HepG2 (cell line): Measurements from ENCODE around the gene TUT4. TPM values are rescaled to one million over a fixed set of nuclear protein-coding genes. Genes with fewer than 3 reads are reported as not detected.

Experiments
- ATAC-seq: fragments of 200-7000 bp; cut with Tn5 transposase; 3 replicates; pipeline ENCODE4 v1.9.1; 2020; ENCODE audit warnings: mild to moderate bottlenecking, moderate library complexity
- BruUV-seq: library from RNA; stranded (reverse); fragments of 400-500 nt; replicated peaks from 2 replicates; lab custom pipeline; 2021; lab: Mats Ljungman, UMichigan
- CTCF ChIA-PET: fragments of 300-600 bp; formaldehyde crosslinking; extraction: SDS; loops from one replicate; lab custom pipeline; 2021; ENCODE audit warnings: low total read pairs, inconsistent platforms, low intra/inter-chr PET ratio; lab: Yijun Ruan, JAX
- POLR2A ChIA-PET: fragments of 350-600 bp; sonication (Branson Sonifier 250); formaldehyde crosslinking; loops from one replicate; lab custom pipeline; 2020; ENCODE audit warnings: antibody characterized with exemption, inconsistent platforms; lab: Yijun Ruan, JAX
- DNase-seq: peaks from one replicate; pipeline ENCODE4 v3.0.0-alpha.2; 2015; ENCODE audit warnings: low spot score
- FAIRE-seq: peaks from 3 replicates; lab custom pipeline; 2011; peaks lifted over from hg19 to GRCh38; lab: Jason Lieb, UNC
- H2AFZ ChIP-seq: one replicate; pipeline ENCODE4 v1.6.1; 2011; ENCODE audit warnings: low read length, inconsistent platforms
- H3K27ac ChIP-seq: fragments of 300-600 bp; 3 replicates; pipeline ENCODE4 v1.8.0; 2011; ENCODE audit warnings: mixed run types, mild to moderate bottlenecking, mixed read lengths, low read length, inconsistent platforms; ENCODE audit not compliant: insufficient read depth; ENCODE audit errors: extremely low read length
- H3K27me3 ChIP-seq, 2 experiments: fragments of 200-600 bp in 1 of 2; 2 replicates in 1 of 2; 3 replicates in 1 of 2; pipeline versions ENCODE4 v1.6.0 to v1.8.0; 2011; ENCODE audit warnings: low read length in 2 of 2, mild to moderate bottlenecking in 2 of 2, moderate library complexity in 2 of 2, inconsistent platforms in 1 of 2; ENCODE audit not compliant: insufficient read depth in 2 of 2, control insufficient read depth in 1 of 2
- H3K36me3 ChIP-seq, 2 experiments: fragments of 200-600 bp in 1 of 2; replicated peaks in 1 of 2; 2 replicates in 1 of 2; 3 replicates in 1 of 2; pipeline versions ENCODE4 v1.5.1 to v1.8.0; 2011; ENCODE audit warnings: low read length in 2 of 2, inconsistent platforms in 1 of 2; ENCODE audit not compliant: insufficient read depth in 2 of 2, control insufficient read depth in 1 of 2
- H3K4me1 ChIP-seq: 2 replicates; pipeline ENCODE4 v1.5.1; 2012; ENCODE audit warnings: low read length, inconsistent platforms; ENCODE audit not compliant: insufficient read depth
- H3K4me2 ChIP-seq: 2 replicates; pipeline ENCODE4 v1.6.0; 2011; ENCODE audit warnings: low read depth, low read length, inconsistent platforms
- H3K4me3 ChIP-seq, 3 experiments: fragments of 200-600 bp in 1 of 3; sonication (generic), shearing (Covaris generic) in 1 of 3; replicated peaks in 1 of 3; 2 replicates each; pipeline ENCODE4 v1.5.1; 2011 to 2016; ENCODE audit warnings: low read length in 3 of 3, inconsistent platforms in 2 of 3, low read depth in 2 of 3, mild to moderate bottlenecking in 2 of 3, control low read depth in 1 of 3, mixed read lengths in 1 of 3; ENCODE audit not compliant: insufficient read depth in 1 of 3
- H3K79me2 ChIP-seq: one replicate; pipeline ENCODE4 v1.6.1; 2011; ENCODE audit warnings: low read length, inconsistent platforms; ENCODE audit not compliant: insufficient read depth
- H3K9ac ChIP-seq: 2 replicates; pipeline ENCODE4 v1.6.0; 2011; ENCODE audit warnings: mild to moderate bottlenecking, low read depth, low read length, inconsistent platforms; ENCODE audit not compliant: insufficient read depth
- H3K9me3 ChIP-seq: 2 replicates; pipeline ENCODE4 v1.5.1; 2012; ENCODE audit warnings: mild to moderate bottlenecking, low read length
- H4K20me1 ChIP-seq: 2 replicates; pipeline ENCODE4 v1.6.0; 2011; ENCODE audit warnings: inconsistent platforms, mild to moderate bottlenecking, low read length, moderate library complexity; ENCODE audit not compliant: insufficient read depth
- DR1 ChIP-seq: sonication (generic); formaldehyde crosslinking; IDR thresholded peaks from 2 replicates; pipeline ENCODE4 v1.8.0; 2021; ENCODE audit warnings: mild to moderate bottlenecking, missing genetic modification reagents, inconsistent platforms
- HDAC2 ChIP-seq: sonication (generic); formaldehyde crosslinking; IDR thresholded peaks from 2 replicates; pipeline ENCODE4 v1.4.0; 2020; ENCODE audit warnings: missing genetic modification reagents
- LCORL ChIP-seq, 2 experiments: fragments of 450-650 bp in 1 of 2; sonication (generic) in 1 of 2; formaldehyde crosslinking in 1 of 2; IDR thresholded peaks; 2 replicates each; pipeline versions ENCODE4 v1.5.0 to v1.6.1; 2017 to 2020; ENCODE audit warnings: antibody characterized with exemption in 1 of 2, missing genetic modification reagents in 1 of 2
- MXD4 ChIP-seq: IDR thresholded peaks from 2 replicates; pipeline ENCODE4 v1.6.1; 2016; ENCODE audit warnings: mild to moderate bottlenecking, missing biosample characterization, missing genetic modification reagents
- SMAD1 ChIP-seq: sonication (generic); formaldehyde crosslinking; IDR thresholded peaks from 2 replicates; pipeline ENCODE4 v1.4.0; 2020; ENCODE audit warnings: missing genetic modification reagents, low read depth, mild to moderate bottlenecking, borderline replicate concordance
- SP2 ChIP-seq: sonication (generic); formaldehyde crosslinking; IDR thresholded peaks from 2 replicates; pipeline ENCODE4 v1.5.1; 2020; ENCODE audit warnings: mild to moderate bottlenecking, missing genetic modification reagents
- TAF15 ChIP-seq: fragments of 200-400 bp; formaldehyde crosslinking; IDR thresholded peaks from one replicate; pipeline ENCODE4 v1.6.1; 2018; ENCODE audit warnings: mild to moderate bottlenecking, low read depth, low read length; ENCODE audit not compliant: poor library complexity, severe bottlenecking
- TARDBP ChIP-seq: sonication (generic); formaldehyde crosslinking; IDR thresholded peaks from 2 replicates; pipeline ENCODE4 v1.8.0; 2022; ENCODE audit warnings: mild to moderate bottlenecking, missing genetic modification reagents
- TBX3 ChIP-seq: fragments of 450-650 bp; IDR thresholded peaks from 2 replicates; pipeline ENCODE4 v1.6.1; 2017; ENCODE audit warnings: antibody characterized with exemption, mild to moderate bottlenecking, inconsistent platforms, borderline replicate concordance
- ZBTB21 ChIP-seq: sonication (generic); formaldehyde crosslinking; IDR thresholded peaks from 2 replicates; pipeline ENCODE4 v1.4.0; 2020; ENCODE audit warnings: missing genetic modification reagents
- ZNF121 ChIP-seq: sonication (generic); formaldehyde crosslinking; IDR thresholded peaks from 2 replicates; pipeline ENCODE4 v1.5.0; 2020; ENCODE audit warnings: mild to moderate bottlenecking, missing genetic modification reagents
- ZNF432 ChIP-seq: sonication (generic); formaldehyde crosslinking; IDR thresholded peaks from 2 replicates; pipeline ENCODE4 v1.5.0; 2020; ENCODE audit warnings: missing genetic modification reagents, mild to moderate bottlenecking, borderline replicate concordance
- ZNF484 ChIP-seq: sonication (generic); formaldehyde crosslinking; IDR thresholded peaks from 2 replicates; pipeline ENCODE4 v1.5.1; 2020; ENCODE audit warnings: mild to moderate bottlenecking, low read depth, missing genetic modification reagents, borderline replicate concordance
- ZNF552 ChIP-seq: sonication (generic); formaldehyde crosslinking; IDR thresholded peaks from 2 replicates; pipeline ENCODE4 v1.9.0; 2022; ENCODE audit warnings: missing genetic modification reagents, mild to moderate bottlenecking, borderline replicate concordance
- whole genome bisulfite sequencing: methylation state at CpG from one replicate; pipeline ENCODE4 v1.1.6; 2017; ENCODE audit warnings: low lambda C conversion rate; 5-methylcytosine and 5-hydroxymethylcytosine counted together
- in situ Hi-C: cut with HindIII; loops from 2 replicates; pipeline ENCODE4 v1.10.0; 2017; ENCODE audit warnings: low pct_unique_long_range_greater_than_20kb; ENCODE audit not compliant: extremely low pct_ligation_motif_present
- intact Hi-C: fragments of 100-400 bp; cut with micrococcal nuclease; formaldehyde crosslinking; loops from one replicate; pipeline ENCODE4 v1.10.0; 2022; ENCODE audit not compliant: unreplicated experiment
- polyA plus RNA-seq, 8 experiments: library from polyadenylated mRNA; depleted of rRNA in 3 of 8; stranded (reverse) in 7 of 8; unstranded in 1 of 8; fragments of >200 nt; fragmentation: Illumina TruSeq in 4 of 8; extraction: Trizol in 4 of 8; gene quantifications; 2 replicates each; pipeline versions ENCODE4 v1.2.1 to v1.2.3, GENCODE V29; 2011 to 2016; ENCODE audit warnings: low read depth in 4 of 8, missing spikeins in 1 of 8, mixed read lengths in 1 of 8; ENCODE audit not compliant: insufficient read depth in 1 of 8
- total RNA-seq, 5 experiments: library from RNA; depleted of rRNA; stranded (reverse); fragments of >200 nt; fragmentation: Illumina TruSeq; extraction: Trizol; gene quantifications; 2 replicates each; pipeline ENCODE4 v1.2.3, GENCODE V29; 2016; ENCODE audit warnings: low read depth in 1 of 5
- TF ChIP-seq, protein P1 (sequence below): sonication (generic); formaldehyde crosslinking; IDR thresholded peaks from 2 replicates; pipeline ENCODE4 v1.5.1; 2020; ENCODE audit warnings: missing genetic modification reagents, mild to moderate bottlenecking, borderline replicate concordance
- TF ChIP-seq, protein P2 (sequence below): IDR thresholded peaks from 2 replicates; pipeline ENCODE4 v1.6.1; 2016; ENCODE audit warnings: mild to moderate bottlenecking, missing biosample characterization, missing genetic modification reagents
- TF ChIP-seq, protein P3 (sequence below): sonication (generic); formaldehyde crosslinking; IDR thresholded peaks from 2 replicates; pipeline ENCODE4 v1.5.0; 2020; ENCODE audit warnings: missing genetic modification reagents

The TUT4 gene
- total and polyA plus RNA-seq, 2 of the 13 experiments (the other 11 are each of a cell fraction or from before 2014, with no cell fraction given) = 44.7 to 53.5 TPM

DNA sequence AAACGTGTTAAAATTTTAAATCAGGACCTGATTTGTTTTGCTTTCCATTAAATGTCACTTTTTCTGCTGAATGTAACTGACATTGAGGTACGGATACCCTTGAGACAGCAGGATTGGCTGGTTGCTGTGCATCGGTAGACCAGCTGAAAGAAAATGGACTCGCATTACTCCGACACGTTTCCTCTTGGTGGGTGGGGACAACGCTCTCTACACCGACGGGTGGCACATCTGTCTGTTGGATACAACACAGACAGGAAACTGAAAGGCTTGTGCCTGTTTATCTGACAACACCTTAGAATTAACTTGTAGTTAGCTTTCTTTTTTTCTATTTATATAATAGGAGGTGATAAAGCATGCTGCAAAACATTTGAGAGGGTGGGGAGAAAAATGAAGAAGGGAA lies 129.1 kb downstream of the TUT4 start:
- TF ChIP-seq ZNF121 (CRISPR knock-in tag) = no peak
- TF ChIP-seq, protein P1, sequence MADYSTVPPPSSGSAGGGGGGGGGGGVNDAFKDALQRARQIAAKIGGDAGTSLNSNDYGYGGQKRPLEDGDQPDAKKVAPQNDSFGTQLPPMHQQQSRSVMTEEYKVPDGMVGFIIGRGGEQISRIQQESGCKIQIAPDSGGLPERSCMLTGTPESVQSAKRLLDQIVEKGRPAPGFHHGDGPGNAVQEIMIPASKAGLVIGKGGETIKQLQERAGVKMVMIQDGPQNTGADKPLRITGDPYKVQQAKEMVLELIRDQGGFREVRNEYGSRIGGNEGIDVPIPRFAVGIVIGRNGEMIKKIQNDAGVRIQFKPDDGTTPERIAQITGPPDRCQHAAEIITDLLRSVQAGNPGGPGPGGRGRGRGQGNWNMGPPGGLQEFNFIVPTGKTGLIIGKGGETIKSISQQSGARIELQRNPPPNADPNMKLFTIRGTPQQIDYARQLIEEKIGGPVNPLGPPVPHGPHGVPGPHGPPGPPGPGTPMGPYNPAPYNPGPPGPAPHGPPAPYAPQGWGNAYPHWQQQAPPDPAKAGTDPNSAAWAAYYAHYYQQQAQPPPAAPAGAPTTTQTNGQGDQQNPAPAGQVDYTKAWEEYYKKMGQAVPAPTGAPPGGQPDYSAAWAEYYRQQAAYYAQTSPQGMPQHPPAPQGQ (CRISPR knock-in tag) = no peak
- no peak for TF ChIP-seq DR1 (CRISPR knock-in tag)
- TF ChIP-seq, all 625 proteins: peak for 0
- no peaks in the 10 kb centered on the region for H3K4me1 ChIP-seq
- no peaks in the 10 kb centered on the region for H3K9me3 ChIP-seq
- no peak overlapping the region for H3K27ac ChIP-seq
- peaks cover 3 to 47% of the 10 kb centered on the region in 2 experiments for H3K36me3 ChIP-seq
- no peak for ATAC-seq
- 97% methylated on average over 9 of the region's 9 CpGs for WGBS
- H3K4me3 ChIP-seq = no peak overlapping the region
- H3K27me3 ChIP-seq = no peaks in the 10 kb centered on the region
- intact Hi-C loops = no loop called here
- H3K9ac ChIP-seq = no peak overlapping the region
- POLR2A ChIA-PET = no interaction called here
- H4K20me1 ChIP-seq = no peaks in the 10 kb centered on the region
- BruUV-seq = no TSS peak
- H2AFZ ChIP-seq = no peak overlapping the region
- no peak overlapping the region for H3K4me2 ChIP-seq
- CTCF ChIA-PET = no interaction called here
- DNase-seq = no peak
- no peak for FAIRE-seq
- in situ Hi-C loops = no loop called here
- no peaks in the 10 kb centered on the region for H3K79me2 ChIP-seq

DNA sequence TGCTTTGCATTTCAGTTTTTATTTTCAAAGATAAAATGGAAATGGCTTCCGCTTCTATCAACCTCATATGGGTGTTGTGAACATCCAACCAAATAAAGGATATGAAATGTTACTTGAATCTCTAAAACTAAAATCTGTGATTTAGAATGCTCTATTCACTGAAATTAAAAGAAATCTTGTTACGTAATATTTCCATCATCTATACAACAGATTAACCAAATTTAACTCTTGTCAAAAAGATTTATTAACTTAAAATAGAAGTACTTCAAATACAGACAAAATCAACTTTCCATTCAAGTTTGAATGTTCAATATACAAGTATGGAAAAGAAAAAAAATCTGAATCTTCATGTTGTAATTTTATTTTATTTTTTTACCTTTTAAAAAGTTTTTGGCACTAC lies 129.8 kb downstream of the TUT4 start:
- no peak for FAIRE-seq
- Histone ChIP-seq H3K27me3 (no peaks in the 10 kb centered on the region), H3K4me1 (no peaks in the 10 kb centered on the region), H3K36me3 (peaks cover 3 to 52% of the 10 kb centered on the region in 2 experiments), H3K9ac (no peak overlapping the region), H3K27ac (no peak overlapping the region), H3K79me2 (no peaks in the 10 kb centered on the region), H3K4me3 (no peak overlapping the region), H3K4me2 (no peak overlapping the region), H3K9me3 (no peaks in the 10 kb centered on the region), H2AFZ (no peak overlapping the region), H4K20me1 (no peaks in the 10 kb centered on the region)
- ATAC-seq = no peak
- intact Hi-C loops = no loop called here
- no TSS peak for BruUV-seq
- DNase-seq = no peak
- CTCF ChIA-PET = no interaction called here
- POLR2A ChIA-PET = no interaction called here
- in situ Hi-C loops = no loop called here
- 98% methylated on average over 2 of the region's 2 CpGs for WGBS
- TF ChIP-seq, protein P2, sequence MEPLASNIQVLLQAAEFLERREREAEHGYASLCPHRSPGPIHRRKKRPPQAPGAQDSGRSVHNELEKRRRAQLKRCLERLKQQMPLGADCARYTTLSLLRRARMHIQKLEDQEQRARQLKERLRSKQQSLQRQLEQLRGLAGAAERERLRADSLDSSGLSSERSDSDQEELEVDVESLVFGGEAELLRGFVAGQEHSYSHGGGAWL (CRISPR knock-in tag) = no peak
- TF ChIP-seq ZNF484 (CRISPR knock-in tag) (no peak), TARDBP (CRISPR knock-in tag) (no peak), HDAC2 (CRISPR knock-in tag) (no peak), SMAD1 (CRISPR knock-in tag) (no peak), SP2 (CRISPR knock-in tag) (no peak), ZBTB21 (CRISPR knock-in tag) (no peak), LCORL (IDR thresholded peaks at IDR 0.05) (no peak), LCORL (CRISPR knock-in tag; IDR thresholded peaks at IDR 0.05) (no peak), ZNF432 (CRISPR knock-in tag) (no peak), MXD4 (no peak), ZNF552 (CRISPR knock-in tag) (no peak), TAF15 (no peak), TBX3 (no peak)
- TF ChIP-seq, protein P3, sequence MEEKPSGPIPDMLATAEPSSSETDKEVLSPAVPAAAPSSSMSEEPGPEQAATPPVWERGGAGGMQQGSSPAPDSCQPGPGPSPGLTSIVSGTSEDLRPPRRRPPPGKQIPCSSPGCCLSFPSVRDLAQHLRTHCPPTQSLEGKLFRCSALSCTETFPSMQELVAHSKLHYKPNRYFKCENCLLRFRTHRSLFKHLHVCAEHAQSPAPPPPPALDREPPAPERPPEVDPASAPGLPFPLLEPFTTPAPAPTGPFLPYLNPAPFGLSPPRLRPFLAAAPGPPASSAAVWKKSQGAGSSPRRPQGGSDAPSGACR (CRISPR knock-in tag) = no peak
